ENCODE measurements around the gene AKAP13.

AKAP13 gene

GRCh38 chr15:85779249-85779648 is 398.8 kb downstream of the AKAP13 start:
- TF ChIP-seq CTCF (conservative IDR thresholded peaks at IDR 0.05; ENCODE audit: low read length) = no peak
- DNase-seq (ENCODE audit: low read depth) = no peak
- H3K4me3 ChIP-seq (ENCODE audit: low read length) = no peak overlapping the region

DNA sequence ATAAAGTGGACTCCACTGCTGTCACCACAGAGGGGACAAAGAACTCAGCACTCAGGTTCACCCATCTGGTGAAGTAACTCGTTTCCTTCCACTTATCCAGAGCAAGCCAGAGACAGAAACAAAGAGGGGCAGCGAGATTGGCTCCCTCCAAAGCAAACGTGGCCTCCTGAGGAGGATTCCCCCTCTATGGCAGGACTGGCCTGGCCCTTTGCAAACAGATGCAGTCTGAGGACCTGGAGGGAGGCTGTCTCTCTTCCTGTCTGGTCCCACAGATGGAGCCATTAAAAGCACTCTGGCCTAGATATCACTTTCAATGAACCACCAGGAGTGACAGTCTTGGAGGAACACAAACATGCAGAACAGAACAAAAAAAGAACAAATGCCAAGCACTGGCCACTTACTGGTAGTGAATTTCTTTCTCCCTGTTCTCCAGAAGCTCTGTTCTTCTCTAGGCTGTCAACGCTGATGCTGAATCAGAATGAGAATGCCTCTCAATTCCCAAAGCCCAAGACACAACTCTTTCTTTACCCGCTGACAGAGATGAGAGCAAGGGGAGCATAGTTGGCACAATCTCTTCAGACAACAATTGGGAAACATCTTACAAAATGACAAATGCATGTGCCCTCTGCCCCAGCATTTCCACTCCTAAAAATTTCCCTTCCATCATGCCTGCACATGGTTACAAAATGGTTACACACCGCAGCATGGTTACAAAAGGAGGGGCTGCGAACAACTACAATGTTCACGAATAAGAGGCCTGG is 400.0 kb downstream of the AKAP13 start:
- H3K4me3 ChIP-seq (ENCODE audit: low read length) = no peak overlapping the region
- peak; percentile 36 for DNase-seq (ENCODE audit: low read depth)
- no peak for TF ChIP-seq CTCF (conservative IDR thresholded peaks at IDR 0.05; ENCODE audit: low read length)

GRCh38 chr15:85781099-85781498 is 400.7 kb downstream of the AKAP13 start:
- no peak for DNase-seq (ENCODE audit: low read depth)

GRCh38 chr15:85782064-85782463 is 401.7 kb downstream of the AKAP13 start:
- TF ChIP-seq CTCF (conservative IDR thresholded peaks at IDR 0.05; ENCODE audit: low read length) = no peak
- DNase-seq (ENCODE audit: low read depth) = no peak
- H3K4me3 ChIP-seq (ENCODE audit: low read length) = no peak overlapping the region

More at GRCh38 chr15:85781099-85781498, 400.7 kb downstream of the AKAP13 start:
- no peak for TF ChIP-seq CTCF (conservative IDR thresholded peaks at IDR 0.05; ENCODE audit: low read length)
- H3K4me3 ChIP-seq (ENCODE audit: low read length) = no peak overlapping the region

DNA sequence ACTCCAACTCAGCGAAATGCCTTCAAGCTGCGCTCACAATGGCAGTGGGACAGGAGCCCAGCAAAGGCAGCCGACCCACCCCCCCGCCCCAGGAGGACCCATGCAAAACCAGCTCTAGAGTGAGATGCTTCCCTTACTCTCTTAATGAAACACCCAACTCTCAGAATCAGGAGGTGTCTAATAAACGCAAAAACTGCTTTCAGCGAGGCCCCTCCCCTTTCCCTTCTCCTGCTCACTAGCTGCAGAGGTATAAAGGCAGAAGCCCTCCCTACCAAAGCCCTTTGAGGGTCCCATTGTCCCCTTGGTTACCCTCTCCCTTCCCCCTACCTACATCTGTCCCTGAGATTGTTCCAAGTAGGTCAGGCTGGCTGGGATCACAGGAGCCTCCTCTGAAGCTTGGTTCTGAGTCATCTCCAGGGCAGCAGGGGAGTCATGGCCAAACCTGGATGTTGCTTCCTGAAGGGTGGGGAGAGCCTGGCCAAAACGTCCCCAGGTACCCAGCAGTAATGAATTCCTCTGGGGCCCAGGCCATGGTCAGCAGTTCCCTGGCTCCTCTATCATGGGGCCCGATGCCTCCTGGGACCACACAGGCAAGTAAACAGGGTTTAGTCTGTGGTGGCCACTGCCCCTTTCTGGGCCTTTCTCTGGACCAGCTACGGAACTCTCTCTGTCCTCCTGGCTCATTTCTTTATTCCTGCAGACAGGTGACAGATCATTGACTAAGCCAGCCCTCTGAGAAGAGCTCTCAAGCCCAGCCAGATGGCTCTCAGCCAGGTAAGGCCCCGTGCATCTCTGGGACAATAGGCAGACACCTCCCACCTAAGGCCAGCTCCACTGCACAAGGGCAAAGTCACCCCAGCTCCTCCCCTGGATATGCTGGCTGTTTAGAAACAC is 405.7 kb downstream of the AKAP13 start:
- H3K4me3 ChIP-seq (ENCODE audit: low read length) = no peak overlapping the region
- DNase-seq (ENCODE audit: low read depth) = peak; percentile 33
- no peak for TF ChIP-seq CTCF (conservative IDR thresholded peaks at IDR 0.05; ENCODE audit: low read length)

- DNase-seq (ENCODE audit: low read depth) = no peak
- H3K4me3 ChIP-seq (ENCODE audit: low read length) = no peak overlapping the region
- TF ChIP-seq CTCF (conservative IDR thresholded peaks at IDR 0.05; ENCODE audit: low read length) = no peak
Observed at GRCh38 chr15:85786781-85787114, 406.3 kb downstream of the AKAP13 start.

Measured in AG10803 (cell line).